CD8-positive, alpha-beta memory T cell (primary cell): ENCODE data around the gene ANKRD12. TPM values are rescaled to one million over a fixed set of nuclear protein-coding genes. Genes with fewer than 3 reads are reported as not detected.

Experiments
- CTCF ChIA-PET: fragments of 350-600 bp; sonication (Branson Sonifier 250); formaldehyde crosslinking; loops from one replicate; lab custom pipeline; 2021; ENCODE audit warnings: antibody characterized with exemption; lab: Charles Lee
- POLR2A ChIA-PET: fragments of 350-600 bp; sonication (Branson Sonifier 250); formaldehyde crosslinking; loops from one replicate; lab custom pipeline; 2021; ENCODE audit warnings: antibody characterized with exemption; lab: Charles Lee
- DNase-seq, 5 donors: peaks; one replicate each; pipeline versions ENCODE4 v3.0.0 to v3.0.0-alpha.2; 2020 to 2022; ENCODE audit warnings: mixed read lengths in 1 of 5
- H3K27ac ChIP-seq: one replicate; pipeline ENCODE4 v1.7.0; 2013; ENCODE audit warnings: low read depth, mild to moderate bottlenecking, low read length, moderate library complexity
- H3K27me3 ChIP-seq: 2 replicates; pipeline ENCODE4 v1.7.0; 2013; ENCODE audit warnings: low read length, mild to moderate bottlenecking; ENCODE audit not compliant: insufficient read depth, poor library complexity, severe bottlenecking
- H3K36me3 ChIP-seq: 2 replicates; pipeline ENCODE4 v1.7.0; 2013; ENCODE audit warnings: mild to moderate bottlenecking, low read length, moderate library complexity; ENCODE audit not compliant: insufficient read depth
- H3K4me1 ChIP-seq: 2 replicates; pipeline ENCODE4 v1.7.0; 2013; ENCODE audit warnings: mild to moderate bottlenecking, low read length, moderate library complexity; ENCODE audit not compliant: insufficient read depth
- H3K4me3 ChIP-seq: 2 replicates; pipeline ENCODE4 v1.7.0; 2013; ENCODE audit warnings: mild to moderate bottlenecking, low read length
- H3K9me3 ChIP-seq: 2 replicates; pipeline ENCODE4 v1.7.0; 2013; ENCODE audit warnings: mild to moderate bottlenecking, low read length
- H3K27ac Mint-ChIP-seq, 8 donors: one replicate each; pipeline ENCODE4 v1.8.0; 2020 to 2021; ENCODE audit warnings: mixed read lengths in 8 of 8, mild to moderate bottlenecking in 6 of 8, inconsistent platforms in 3 of 8, moderate library complexity in 3 of 8
- H3K27me3 Mint-ChIP-seq, 2 donors: one replicate each; pipeline ENCODE4 v1.8.0; 2020 to 2021; ENCODE audit warnings: mixed read lengths in 2 of 2, mild to moderate bottlenecking in 1 of 2, moderate library complexity in 1 of 2
- H3K36me3 Mint-ChIP-seq, 3 donors: one replicate each; pipeline ENCODE4 v1.8.0; 2020 to 2021; ENCODE audit warnings: mixed read lengths in 3 of 3, inconsistent platforms in 1 of 3, mild to moderate bottlenecking in 1 of 3
- H3K4me1 Mint-ChIP-seq, 3 donors: one replicate each; pipeline ENCODE4 v1.8.0; 2020 to 2021; ENCODE audit warnings: mixed read lengths in 3 of 3, inconsistent platforms in 1 of 3, mild to moderate bottlenecking in 1 of 3
- H3K4me3 Mint-ChIP-seq, 7 donors: one replicate each; pipeline ENCODE4 v1.8.0; 2020 to 2021; ENCODE audit warnings: mixed read lengths in 7 of 7, mild to moderate bottlenecking in 6 of 7, moderate library complexity in 4 of 7, inconsistent platforms in 2 of 7
- H3K9me3 Mint-ChIP-seq, 5 donors: one replicate each; pipeline ENCODE4 v1.8.0; 2020 to 2022; ENCODE audit warnings: mixed read lengths in 5 of 5, mild to moderate bottlenecking in 3 of 5, moderate library complexity in 2 of 5, inconsistent platforms in 1 of 5
- polyA plus RNA-seq: library from polyadenylated mRNA; unstranded; fragments of 300-500 nt; fragmentation: Illumina TruSeq; gene quantifications from one replicate; pipeline ENCODE4 v1.2.3, GENCODE V29; 2021
- total RNA-seq, 2 experiments: library from RNA; stranded (reverse); gene quantifications; one replicate each; pipeline ENCODE4 v1.2.3, GENCODE V29; 2021

The ANKRD12 gene
- total and polyA plus RNA-seq, 3 experiments from 2014 or later, result 66.6 to 109 (median 67.6) TPM

DNA sequence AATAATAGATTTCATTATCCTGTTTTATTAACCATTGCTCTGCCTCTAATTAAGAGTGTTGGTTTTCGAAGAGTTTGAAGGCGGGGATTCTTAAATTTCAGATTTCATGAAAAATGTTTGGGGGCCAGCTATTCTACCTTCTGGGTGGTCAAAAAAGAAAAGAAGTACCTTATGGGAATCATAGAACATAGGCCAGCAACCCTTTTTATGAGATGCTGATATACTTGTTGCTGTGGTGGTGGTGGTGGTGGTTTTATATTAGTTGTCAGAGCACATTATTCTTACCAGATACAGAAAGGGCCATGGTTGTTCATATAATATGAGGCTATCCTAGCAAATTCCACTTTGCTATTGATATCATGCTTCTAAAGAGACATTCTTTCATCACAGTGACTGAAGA, 4.4 kb downstream of the ANKRD12 start:
- Mint-ChIP-seq H3K9me3 (no peaks in the 10 kb centered on the region), H3K27ac (peak overlapping the region; percentile 92 to 99 (median 96)), H3K36me3 (peaks cover 0 to 35% (median 0%) of the 10 kb centered on the region in 3 donors), H3K4me3 (peak overlapping the region; percentile 85 to 96 (median 94)), H3K27me3 (peaks cover 0 to 2% of the 10 kb centered on the region in 2 donors), H3K4me1 (peaks cover 75 to 77% (median 76%) of the 10 kb centered on the region in 3 donors)
- H3K4me1 ChIP-seq, result peaks cover 77% of the 10 kb centered on the region
- POLR2A ChIA-PET, result interaction anchor here (0.8 to 1.2 kb wide), 3 partner anchors 15 to 37 kb away, joined by 3 to 4 read pairs (median 3); no protein-coding TSS in a partner anchor
- no peak for DNase-seq
- peak overlapping the region; percentile 87 for H3K27ac ChIP-seq
- H3K27me3 ChIP-seq, result no peaks in the 10 kb centered on the region
- no peaks in the 10 kb centered on the region for H3K36me3 ChIP-seq
- no peaks in the 10 kb centered on the region for H3K9me3 ChIP-seq
- peak overlapping the region; percentile 7 for H3K4me3 ChIP-seq
- CTCF ChIA-PET, result interaction anchor here (1.3 to 1.9 kb wide), 2 partner anchors 38 to 43 kb away, joined by 3 to 11 read pairs; partner anchors contain the start of gene NDUFV2

DNA sequence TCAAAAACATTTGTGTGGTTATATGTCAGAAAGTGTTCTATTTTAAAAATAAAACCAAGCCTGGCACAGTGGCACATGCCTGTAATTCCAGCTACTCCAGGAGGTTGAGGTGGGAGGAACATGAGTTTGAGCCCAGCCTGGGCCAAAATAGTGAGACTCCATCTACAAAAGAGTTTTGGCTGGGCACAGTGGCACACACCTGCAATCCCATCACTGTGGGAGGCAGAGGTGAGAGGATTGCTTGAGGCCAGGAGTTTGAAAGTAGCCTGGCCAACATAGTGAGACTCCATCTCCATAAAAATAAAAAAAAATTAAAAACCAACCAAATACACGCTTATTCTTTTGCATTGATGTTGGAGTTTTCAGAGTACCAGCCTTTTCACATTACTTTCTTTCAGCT, 9.6 kb downstream of the ANKRD12 start:
- H3K4me1 Mint-ChIP-seq, result peaks cover 77 to 91% (median 89%) of the 10 kb centered on the region in 3 donors

DNA sequence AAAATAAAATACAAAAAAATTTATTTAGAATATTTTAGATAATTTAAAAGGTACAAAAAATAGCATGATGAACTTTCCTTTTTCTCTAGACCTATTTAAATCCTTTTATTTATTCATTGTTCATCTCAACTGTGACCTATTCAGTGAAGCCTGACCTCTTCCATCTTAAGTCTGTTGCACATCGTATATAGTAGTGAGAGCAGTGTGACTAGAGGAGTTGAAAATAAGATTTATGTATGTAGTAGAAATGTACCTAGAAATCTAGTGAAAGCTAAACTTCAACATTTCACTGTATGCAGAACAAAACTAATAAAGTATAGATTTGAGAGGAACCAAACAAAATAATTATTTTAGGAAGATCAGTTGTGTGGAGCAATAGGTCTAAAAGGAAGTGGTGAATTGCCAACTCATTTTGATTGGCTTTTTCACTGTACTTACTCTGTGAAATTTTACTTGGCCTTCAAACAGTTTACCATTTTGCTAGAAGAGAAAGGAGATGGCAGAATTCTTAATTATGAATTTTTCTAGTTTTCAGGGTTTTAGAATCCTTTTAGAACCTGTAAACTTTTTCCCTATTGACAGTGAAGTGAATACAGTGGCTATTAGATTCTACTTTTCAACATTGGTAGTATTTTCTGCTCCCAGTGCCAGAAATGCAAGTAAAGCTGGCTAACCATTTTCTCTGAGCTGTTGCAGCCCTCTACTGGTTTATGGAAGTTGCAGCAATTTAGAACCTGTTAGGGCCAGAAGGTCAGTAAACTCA, 11.0 kb downstream of the ANKRD12 start:
- H3K9me3 Mint-ChIP-seq, result peaks cover 0 to 1% (median 0%) of the 10 kb centered on the region in 5 donors
- no peaks in the 10 kb centered on the region for H3K27me3 Mint-ChIP-seq
- H3K36me3 Mint-ChIP-seq, result peaks cover 0 to 10% (median 0%) of the 10 kb centered on the region in 3 donors
- peak overlapping the region in 5 of 7 donors; percentile 7 to 37 (median 9) for H3K4me3 Mint-ChIP-seq
- H3K27ac Mint-ChIP-seq, result peak overlapping the region; percentile 44 to 97 (median 68)
- peak in 4 of 5 donors; percentile 17 to 56 (median 54) for DNase-seq
- peak overlapping the region; percentile 13 for H3K27ac ChIP-seq
- no peaks in the 10 kb centered on the region for H3K27me3 ChIP-seq
- ChIA-PET CTCF (interaction anchor here (0.9 to 2.8 kb wide), 8 partner anchors 10 to 74 kb away, joined by 3 to 15 read pairs (median 4); partner anchors contain the start of genes ANKRD12 and NDUFV2), POLR2A (interaction anchor here (0.6 to 1.3 kb wide), 5 partner anchors 10 to 44 kb away, joined by 3 to 6 read pairs (median 3); partner anchors contain the start of gene ANKRD12)
- no peaks in the 10 kb centered on the region for H3K9me3 ChIP-seq
- peaks cover 74 to 91% (median 89%) of the 10 kb centered on the region in 3 donors for H3K4me1 Mint-ChIP-seq
- no peak overlapping the region for H3K4me3 ChIP-seq
- peaks cover 78% of the 10 kb centered on the region for H3K4me1 ChIP-seq
- no peaks in the 10 kb centered on the region for H3K36me3 ChIP-seq

More for the DNA sequence above, 9.6 kb downstream of the ANKRD12 start:
- Histone ChIP-seq H3K27ac (peak overlapping the region; percentile 4), H3K4me1 (peaks cover 79% of the 10 kb centered on the region), H3K36me3 (no peaks in the 10 kb centered on the region), H3K27me3 (no peaks in the 10 kb centered on the region), H3K9me3 (no peaks in the 10 kb centered on the region), H3K4me3 (no peak overlapping the region)
- DNase-seq, result no peak
- POLR2A ChIA-PET, result no interaction called here
- peak overlapping the region in 7 of 8 donors; percentile 44 to 93 (median 63) for H3K27ac Mint-ChIP-seq
- no peaks in the 10 kb centered on the region for H3K27me3 Mint-ChIP-seq
- CTCF ChIA-PET, result interaction anchor here (2.1 to 2.8 kb wide), 3 partner anchors 9 to 73 kb away, joined by 10 to 15 read pairs (median 13); partner anchors contain the start of genes ANKRD12 and NDUFV2
- peak overlapping the region in 2 of 7 donors; percentile 3 to 66 for H3K4me3 Mint-ChIP-seq
- peaks cover 0 to 12% (median 0%) of the 10 kb centered on the region in 3 donors for H3K36me3 Mint-ChIP-seq
- H3K9me3 Mint-ChIP-seq, result peaks cover 0 to 1% (median 0%) of the 10 kb centered on the region in 5 donors

DNA sequence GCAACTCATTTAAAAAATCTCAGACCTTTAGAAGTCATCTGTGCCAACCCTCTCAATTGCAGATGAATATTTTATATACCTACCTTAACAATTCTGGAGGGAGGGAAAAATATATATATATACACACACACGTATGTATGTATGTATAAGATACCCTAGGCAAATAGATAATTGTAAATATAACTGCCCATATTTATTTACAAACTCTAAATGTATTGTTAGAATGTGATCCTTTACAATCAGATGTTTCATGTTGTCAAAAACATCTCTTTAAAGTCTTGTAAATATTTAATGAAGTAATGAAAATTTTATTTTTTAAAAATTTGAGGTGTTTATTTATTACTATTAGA, 11.6 kb downstream of the ANKRD12 start:
- DNase-seq, result no peak
- no peaks in the 10 kb centered on the region for H3K36me3 ChIP-seq
- H3K4me3 Mint-ChIP-seq, result peak overlapping the region in 1 of 7 donors; percentile 8
- H3K36me3 Mint-ChIP-seq, result peaks cover 0 to 10% (median 0%) of the 10 kb centered on the region in 3 donors
- no peaks in the 10 kb centered on the region for H3K27me3 Mint-ChIP-seq
- peaks cover 0 to 1% (median 0%) of the 10 kb centered on the region in 5 donors for H3K9me3 Mint-ChIP-seq
- peaks cover 78% of the 10 kb centered on the region for H3K4me1 ChIP-seq
- H3K27ac Mint-ChIP-seq, result peak overlapping the region in 6 of 8 donors; percentile 31 to 97 (median 66)
- CTCF ChIA-PET, result interaction anchor here (0.9 to 2.8 kb wide), 7 partner anchors 11 to 75 kb away, joined by 3 to 15 read pairs (median 4); partner anchors contain the start of genes ANKRD12 and NDUFV2
- peaks cover 76 to 91% (median 89%) of the 10 kb centered on the region in 3 donors for H3K4me1 Mint-ChIP-seq
- POLR2A ChIA-PET, result interaction anchor here (0.6 to 1.3 kb wide), 5 partner anchors 11 to 45 kb away, joined by 3 to 6 read pairs (median 3); partner anchors contain the start of gene ANKRD12
- no peak overlapping the region for H3K27ac ChIP-seq
- H3K27me3 ChIP-seq, result no peaks in the 10 kb centered on the region
- H3K4me3 ChIP-seq, result no peak overlapping the region
- H3K9me3 ChIP-seq, result no peaks in the 10 kb centered on the region

DNA sequence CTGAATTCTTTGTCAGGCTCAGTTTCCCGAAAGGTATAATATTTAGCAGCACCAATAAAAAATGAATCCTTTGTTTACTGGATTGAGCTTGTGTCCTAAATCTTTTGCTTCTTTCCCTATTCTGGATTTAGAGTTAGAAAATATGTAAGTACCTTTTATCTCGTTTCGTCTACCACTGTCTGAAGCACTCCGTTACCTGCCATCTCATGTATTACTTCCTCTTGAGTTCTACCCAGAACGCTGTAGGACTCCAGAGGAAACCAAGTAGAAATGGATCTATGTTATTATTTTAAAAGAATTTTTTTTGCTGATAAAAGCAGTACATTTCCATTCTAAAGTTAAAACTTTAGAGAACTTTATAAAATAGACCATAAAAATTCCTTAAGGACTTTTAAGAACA, 13.5 kb downstream of the ANKRD12 start:
- Histone ChIP-seq H3K4me3 (no peak overlapping the region), H3K4me1 (peaks cover 83% of the 10 kb centered on the region), H3K36me3 (no peaks in the 10 kb centered on the region), H3K27me3 (no peaks in the 10 kb centered on the region), H3K27ac (no peak overlapping the region), H3K9me3 (no peaks in the 10 kb centered on the region)
- DNase-seq, result no peak
- ChIA-PET POLR2A (no interaction called here), CTCF (interaction anchor here (1.0 to 1.4 kb wide), 3 partner anchors 35 to 78 kb away, joined by 3 to 6 read pairs (median 3); no protein-coding TSS in a partner anchor)
- Mint-ChIP-seq H3K4me1 (peaks cover 80 to 92% (median 92%) of the 10 kb centered on the region in 3 donors), H3K4me3 (peak overlapping the region in 2 of 7 donors; percentile 5 to 12), H3K36me3 (peaks cover 0 to 11% (median 2%) of the 10 kb centered on the region in 3 donors), H3K27ac (peak overlapping the region in 6 of 8 donors; percentile 1 to 67 (median 40)), H3K27me3 (no peaks in the 10 kb centered on the region), H3K9me3 (peaks cover 0 to 1% (median 0%) of the 10 kb centered on the region in 5 donors)

DNA sequence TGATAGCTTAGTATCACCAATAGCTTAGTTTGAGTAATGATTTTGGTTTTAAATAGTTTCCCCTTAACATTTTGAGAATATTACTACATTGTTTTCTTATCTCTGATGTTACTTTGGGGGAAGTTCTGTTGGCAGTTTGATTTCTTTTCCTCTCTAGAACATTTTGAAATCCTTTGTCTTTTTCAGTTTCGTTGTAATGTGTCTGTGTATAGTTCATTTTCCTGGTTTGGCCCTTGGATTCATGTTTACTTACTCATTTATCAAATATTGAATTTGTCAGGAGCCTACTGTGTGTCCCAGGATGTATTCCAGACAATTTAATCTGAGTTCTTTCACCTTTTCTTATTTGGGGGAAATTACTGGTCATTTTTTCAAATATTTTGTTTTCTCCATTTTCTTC, 16.7 kb downstream of the ANKRD12 start:
- Histone ChIP-seq H3K9me3 (no peaks in the 10 kb centered on the region), H3K27me3 (no peaks in the 10 kb centered on the region), H3K27ac (no peak overlapping the region), H3K4me1 (peaks cover 70% of the 10 kb centered on the region), H3K4me3 (no peak overlapping the region), H3K36me3 (no peaks in the 10 kb centered on the region)
- peaks cover 0 to 1% (median 0%) of the 10 kb centered on the region in 5 donors for H3K9me3 Mint-ChIP-seq
- peaks cover 80 to 93% (median 92%) of the 10 kb centered on the region in 3 donors for H3K4me1 Mint-ChIP-seq
- ChIA-PET CTCF (interaction anchor here (1.4 kb wide), 1 partner anchor 80 kb away, joined by 3 read pairs; no protein-coding TSS in a partner anchor), POLR2A (no interaction called here)
- peak overlapping the region in 2 of 7 donors; percentile 18 to 50 for H3K4me3 Mint-ChIP-seq
- H3K27me3 Mint-ChIP-seq, result no peaks in the 10 kb centered on the region
- H3K36me3 Mint-ChIP-seq, result peaks cover 0 to 19% (median 8%) of the 10 kb centered on the region in 3 donors
- peak overlapping the region in 6 of 8 donors; percentile 26 to 79 (median 42) for H3K27ac Mint-ChIP-seq
- DNase-seq, result no peak

DNA sequence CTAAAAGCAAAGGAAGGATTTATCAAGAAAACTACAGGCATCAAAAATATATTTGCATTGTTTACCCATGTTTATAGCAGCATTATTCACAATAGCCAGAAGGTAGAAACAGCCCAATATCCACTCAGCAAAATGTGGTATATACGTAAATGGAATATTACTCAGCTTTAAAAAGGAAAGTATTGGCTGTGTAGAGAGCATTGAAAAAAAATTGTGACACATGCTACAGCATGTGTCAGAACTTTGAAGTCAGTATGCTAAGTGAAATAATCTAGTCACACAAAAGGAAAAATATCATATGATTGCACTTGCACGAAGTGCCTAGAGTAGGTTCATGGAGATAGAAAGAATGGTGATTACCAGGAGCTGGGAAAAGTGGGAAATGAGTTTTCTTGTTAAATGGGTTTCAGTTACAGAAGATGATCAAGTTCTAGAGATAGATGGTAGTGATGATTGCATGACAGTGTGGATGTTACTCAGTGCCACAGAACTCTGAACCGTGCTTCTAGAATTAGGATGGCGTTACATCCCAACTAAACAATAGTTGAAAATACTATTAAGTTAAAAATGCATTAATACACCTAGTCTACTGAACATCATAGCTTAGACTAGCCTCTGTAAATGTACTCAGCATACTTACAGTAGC, 20.1 kb downstream of the ANKRD12 start:
- Histone ChIP-seq H3K36me3 (no peaks in the 10 kb centered on the region), H3K27ac (no peak overlapping the region), H3K27me3 (no peaks in the 10 kb centered on the region), H3K4me3 (no peak overlapping the region), H3K9me3 (no peaks in the 10 kb centered on the region), H3K4me1 (peaks cover 61% of the 10 kb centered on the region)
- H3K27me3 Mint-ChIP-seq, result no peaks in the 10 kb centered on the region
- peaks cover 0 to 20% (median 12%) of the 10 kb centered on the region in 3 donors for H3K36me3 Mint-ChIP-seq
- peaks cover 74 to 90% (median 86%) of the 10 kb centered on the region in 3 donors for H3K4me1 Mint-ChIP-seq
- H3K27ac Mint-ChIP-seq, result peak overlapping the region in 3 of 8 donors; percentile 43 to 62 (median 61)
- no peak for DNase-seq
- ChIA-PET POLR2A (interaction anchor here (1.2 kb wide), 1 partner anchor 15 kb away, joined by 4 read pairs; no protein-coding TSS in a partner anchor), CTCF (interaction anchor here (0.8 kb wide), 2 partner anchors 83 kb away, joined by 3 read pairs; no protein-coding TSS in a partner anchor)
- peak overlapping the region in 3 of 7 donors; percentile 6 to 62 (median 30) for H3K4me3 Mint-ChIP-seq
- H3K9me3 Mint-ChIP-seq, result no peaks in the 10 kb centered on the region
